Muscle of arm (tissue), 12 donors: ENCODE results near the gene PARVA. TPM values are rescaled to one million over a fixed set of nuclear protein-coding genes. Genes with fewer than 3 reads are reported as not detected.

Experiments used
- DNase-seq: peaks from one replicate; pipeline ENCODE4 v3.0.0-alpha.2; 2013
- polyA plus RNA-seq, 12 donors: library from polyadenylated mRNA; unstranded; fragments of 120-200 nt; gene quantifications; one replicate each; pipeline ENCODE4 v1.2.1, GENCODE V29; 2013; ENCODE audit not compliant: insufficient read length in 12 of 12

The PARVA gene
- polyA plus RNA-seq, 12 donors = 35.6 to 94.3 (median 65.1) TPM

DNA sequence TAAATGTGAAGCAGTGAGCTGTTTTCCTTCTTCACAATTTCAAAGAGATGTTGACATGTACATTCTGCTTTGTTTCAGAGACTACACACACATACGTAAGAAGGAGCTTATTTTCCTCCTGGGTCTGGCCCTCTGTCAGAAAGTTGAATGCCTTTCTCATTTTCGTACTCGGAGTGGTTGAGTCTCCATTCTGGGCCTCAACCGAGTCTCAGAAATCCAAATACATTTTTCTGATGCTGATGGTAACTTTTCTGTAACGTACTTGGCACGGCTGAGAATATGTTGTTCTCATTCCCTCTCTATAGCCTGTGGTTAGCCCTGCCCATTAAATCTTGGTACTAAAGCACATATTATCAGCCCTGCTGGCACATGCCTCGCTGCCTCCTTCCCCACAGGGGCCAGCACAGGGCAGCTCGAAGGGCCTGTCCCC, 25.3 kb downstream of the PARVA start:
- no peak for DNase-seq

DNA sequence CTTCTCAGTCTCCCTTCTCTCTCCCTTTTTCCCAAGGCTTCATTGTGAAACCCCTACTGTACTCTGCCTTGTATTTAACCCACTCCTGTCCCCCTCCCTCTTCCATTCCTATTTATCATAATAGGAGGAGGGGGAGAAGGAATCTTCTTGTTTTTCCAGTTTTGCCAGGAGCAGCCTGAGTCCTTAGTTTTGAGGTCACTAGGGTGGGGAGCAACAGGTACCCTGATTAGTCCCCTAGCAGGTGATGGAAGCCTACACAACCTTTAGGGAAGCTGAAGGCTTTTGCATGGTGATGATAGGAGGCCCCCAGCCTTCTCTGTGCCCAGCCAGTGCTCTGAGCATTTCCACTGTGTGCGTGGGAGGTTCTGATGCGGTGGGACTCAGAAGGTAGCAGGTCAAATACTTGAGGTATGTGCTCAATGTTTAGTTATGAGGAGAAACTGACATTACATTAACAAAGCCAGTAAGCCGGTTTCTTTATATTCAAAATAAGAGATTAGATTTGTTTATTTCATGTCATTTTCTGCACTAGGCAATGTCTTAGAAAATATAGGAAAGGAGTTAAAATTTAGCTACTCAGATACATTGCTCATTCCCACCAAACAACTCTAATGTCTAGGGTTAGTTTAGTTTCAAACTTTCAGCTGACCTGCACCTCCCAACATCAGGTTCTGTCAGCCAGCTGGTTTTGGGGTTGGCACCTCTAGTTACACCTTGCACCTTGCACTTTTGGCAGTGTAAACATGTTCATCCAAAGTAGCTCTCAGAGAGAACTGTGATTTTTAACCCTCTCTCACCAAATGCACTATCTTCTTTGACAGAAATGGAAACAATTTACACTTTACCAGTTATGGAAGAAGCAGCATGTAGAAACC, 26.0 kb downstream of the PARVA start:
- DNase-seq = no peak

DNA sequence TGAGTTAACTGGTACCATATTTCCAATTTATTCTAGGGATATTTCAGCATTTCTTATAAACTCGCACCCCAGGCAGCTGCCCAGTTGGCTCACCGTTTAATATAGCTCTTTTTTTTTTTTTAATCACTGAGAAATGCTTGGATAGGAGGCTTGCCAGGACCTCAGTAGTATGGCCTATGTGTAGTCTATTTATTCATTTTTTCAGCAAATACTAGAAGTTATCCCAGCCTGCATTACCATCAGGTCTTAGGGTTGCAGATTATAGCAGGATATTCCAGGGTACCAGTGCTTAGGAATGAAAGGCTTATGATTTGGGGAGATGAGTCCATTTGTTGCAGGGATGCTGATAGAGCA, 26.6 kb downstream of the PARVA start:
- no peak for DNase-seq

- DNase-seq = no peak
These were observed 27.1 kb downstream of the PARVA start for GRCh38 chr11:12404436-12404835.

GRCh38 chr11:12408156-12408770, 30.9 kb downstream of the PARVA start:
- DNase-seq = no peak

- no peak for DNase-seq
These were observed 32.2 kb downstream of the PARVA start for GRCh38 chr11:12409621-12410005.

DNA sequence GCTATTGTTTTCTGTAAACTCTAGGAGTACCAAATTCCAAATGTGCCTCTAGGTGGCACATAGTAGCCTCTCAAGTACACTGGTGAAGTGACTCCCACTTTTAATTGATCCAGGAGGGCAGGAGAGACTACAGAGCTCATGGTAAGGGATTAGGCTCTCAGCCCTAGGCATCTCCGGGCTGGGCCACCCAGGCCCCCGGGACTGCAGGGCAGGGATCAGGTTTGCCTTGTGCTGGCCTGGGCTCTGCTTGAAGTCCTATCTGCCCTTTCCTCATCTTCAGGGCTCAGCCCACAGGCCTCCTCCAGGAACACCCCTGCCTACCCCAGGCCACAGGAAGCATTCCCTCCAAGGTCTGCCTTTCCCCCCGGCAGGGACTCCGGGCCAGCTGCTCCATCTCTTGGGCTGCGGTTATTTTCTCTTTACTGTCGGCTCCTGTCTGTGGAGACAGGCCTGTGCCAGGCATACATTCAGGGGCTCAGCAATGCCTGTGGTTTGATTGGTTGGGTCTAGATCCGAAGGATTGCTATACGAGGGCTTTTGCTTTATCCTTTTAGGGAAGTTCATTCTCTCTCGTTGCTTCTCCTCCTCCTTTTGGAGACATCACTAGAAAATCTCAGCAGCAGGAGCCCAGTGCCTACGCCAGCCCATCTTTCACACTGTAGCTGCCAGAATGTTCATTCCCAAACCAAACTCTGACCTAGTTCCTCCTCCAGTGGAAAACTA, 32.8 kb downstream of the PARVA start:
- no peak for DNase-seq

DNA sequence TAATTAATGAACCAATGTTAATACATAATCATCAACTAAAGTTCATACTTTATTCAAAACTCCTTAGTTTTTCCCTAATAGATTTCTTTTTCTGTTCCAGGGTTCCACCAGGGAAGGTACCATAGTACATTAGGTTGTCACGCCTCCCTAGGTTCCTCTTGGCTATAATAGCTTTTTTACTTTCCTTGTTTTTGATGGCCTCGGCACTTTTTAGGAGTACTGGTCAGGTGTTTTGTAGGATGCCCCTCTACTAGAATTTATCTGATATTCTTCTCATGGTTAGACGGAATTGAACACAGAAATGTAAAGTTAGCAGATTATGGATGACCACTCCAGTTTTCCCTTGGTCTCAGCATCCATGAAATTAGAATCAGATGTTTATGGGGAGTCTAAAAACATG, 34.0 kb downstream of the PARVA start:
- DNase-seq = no peak

DNA sequence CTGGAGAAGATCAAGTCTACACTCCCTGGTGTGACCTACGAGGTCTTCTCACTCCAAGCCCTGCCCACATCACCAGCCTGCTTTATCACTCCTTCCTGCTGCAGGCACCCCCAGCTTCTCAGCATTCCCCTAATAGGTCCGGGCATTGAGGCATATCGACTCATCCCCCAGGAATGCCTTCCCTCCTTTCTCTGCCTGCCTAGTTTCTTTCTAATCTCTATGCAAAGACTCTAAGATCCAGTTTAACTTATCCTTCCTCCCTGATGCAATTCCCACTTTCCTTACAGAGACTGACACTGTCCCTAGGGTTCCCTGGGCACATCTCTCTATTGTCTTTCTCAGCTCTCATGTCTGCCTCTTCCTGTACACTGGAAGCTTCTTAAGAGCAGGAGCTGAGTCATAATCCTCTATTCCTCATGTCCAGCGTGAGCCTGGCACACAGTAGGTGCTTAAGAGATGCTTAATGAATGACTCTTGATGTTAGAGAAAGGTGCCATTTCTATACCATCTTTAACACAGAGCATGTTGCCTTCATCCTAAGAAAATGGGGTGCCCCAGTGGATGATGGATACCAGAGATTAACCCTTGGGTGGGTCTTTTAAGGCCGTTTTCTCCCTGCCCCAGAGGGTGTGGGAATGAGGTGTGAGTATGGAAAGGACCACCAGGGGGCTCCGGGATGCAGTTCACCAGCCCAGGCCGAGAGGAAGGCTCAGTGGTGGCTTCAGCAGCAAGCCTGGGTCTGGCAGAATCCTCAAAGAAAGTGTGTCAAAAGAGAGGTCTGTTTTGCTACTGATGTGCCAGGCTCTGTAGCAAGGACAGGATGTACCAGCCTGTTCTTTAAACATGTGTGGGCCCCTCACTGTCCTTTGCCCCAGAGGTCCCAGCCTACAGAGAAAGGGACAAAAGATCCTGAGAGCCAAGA, 34.7 kb downstream of the PARVA start:
- peak; percentile 62 for DNase-seq

DNA sequence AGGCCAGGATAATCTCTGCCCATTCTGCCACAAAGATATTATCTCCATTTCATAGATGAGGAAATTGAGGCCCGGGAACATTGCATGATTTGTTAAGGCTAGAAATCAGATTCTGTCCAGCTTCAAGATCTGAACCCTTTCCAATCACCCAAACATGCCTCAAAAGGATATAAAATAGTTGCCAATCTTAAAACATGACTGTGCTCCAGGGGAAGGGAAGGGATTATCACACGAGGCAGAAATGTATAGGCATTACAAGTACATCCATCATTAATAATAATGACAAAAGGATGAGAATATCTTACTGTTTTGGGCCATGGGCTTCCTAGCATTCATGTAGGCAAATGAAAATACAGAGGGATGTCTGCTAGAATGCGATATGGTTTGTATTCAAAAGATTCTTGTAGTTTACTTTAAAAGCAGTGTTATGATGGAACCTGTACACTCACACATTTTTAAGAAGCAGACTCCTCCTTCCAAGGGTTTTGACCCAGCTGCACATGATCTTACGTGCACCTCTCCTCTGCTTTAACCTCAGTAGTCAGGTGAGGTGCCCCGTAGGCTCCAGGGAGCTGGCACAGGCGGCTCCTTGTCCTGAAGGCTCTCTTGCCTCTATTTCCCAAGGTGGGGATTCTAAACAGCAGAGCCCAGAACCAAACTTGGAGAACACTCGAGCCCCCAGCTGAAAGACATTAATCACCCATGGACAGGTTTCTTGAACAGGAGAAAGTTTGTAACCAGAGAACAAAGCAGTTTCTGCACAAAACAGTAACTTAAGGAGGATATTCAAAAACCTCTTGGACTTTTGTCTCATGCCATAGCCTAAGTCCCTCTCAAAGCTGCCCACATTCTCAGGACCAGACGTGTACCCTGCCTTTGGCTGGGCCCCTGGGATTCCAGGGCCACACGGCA, 36.0 kb downstream of the PARVA start:
- no peak for DNase-seq

- no peak for DNase-seq
These were observed 37.2 kb downstream of the PARVA start for GRCh38 chr11:12414611-12415010.

GRCh38 chr11:12415342-12415966, 38.1 kb downstream of the PARVA start:
- DNase-seq = no peak

DNA sequence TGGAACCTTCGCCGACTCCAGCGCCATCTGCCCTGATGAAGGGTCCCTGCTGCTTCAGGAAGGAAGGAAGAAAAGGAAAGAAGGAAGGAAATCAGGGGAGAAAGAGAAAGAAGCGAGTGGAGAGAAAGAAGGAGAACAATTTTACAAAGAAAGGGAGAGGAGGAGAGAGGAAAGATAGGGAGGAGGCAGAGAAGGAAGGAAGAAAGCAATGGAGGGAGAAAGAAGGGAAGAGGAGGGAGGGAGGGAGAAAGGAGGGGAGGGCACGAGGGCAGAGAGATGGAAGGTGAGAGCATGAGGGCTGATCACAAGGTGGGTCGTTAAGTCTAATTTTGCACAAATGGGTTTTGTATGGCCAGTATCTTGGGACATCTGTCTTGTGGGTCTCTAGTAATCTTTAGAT, 39.2 kb downstream of the PARVA start:
- no peak for DNase-seq

DNA sequence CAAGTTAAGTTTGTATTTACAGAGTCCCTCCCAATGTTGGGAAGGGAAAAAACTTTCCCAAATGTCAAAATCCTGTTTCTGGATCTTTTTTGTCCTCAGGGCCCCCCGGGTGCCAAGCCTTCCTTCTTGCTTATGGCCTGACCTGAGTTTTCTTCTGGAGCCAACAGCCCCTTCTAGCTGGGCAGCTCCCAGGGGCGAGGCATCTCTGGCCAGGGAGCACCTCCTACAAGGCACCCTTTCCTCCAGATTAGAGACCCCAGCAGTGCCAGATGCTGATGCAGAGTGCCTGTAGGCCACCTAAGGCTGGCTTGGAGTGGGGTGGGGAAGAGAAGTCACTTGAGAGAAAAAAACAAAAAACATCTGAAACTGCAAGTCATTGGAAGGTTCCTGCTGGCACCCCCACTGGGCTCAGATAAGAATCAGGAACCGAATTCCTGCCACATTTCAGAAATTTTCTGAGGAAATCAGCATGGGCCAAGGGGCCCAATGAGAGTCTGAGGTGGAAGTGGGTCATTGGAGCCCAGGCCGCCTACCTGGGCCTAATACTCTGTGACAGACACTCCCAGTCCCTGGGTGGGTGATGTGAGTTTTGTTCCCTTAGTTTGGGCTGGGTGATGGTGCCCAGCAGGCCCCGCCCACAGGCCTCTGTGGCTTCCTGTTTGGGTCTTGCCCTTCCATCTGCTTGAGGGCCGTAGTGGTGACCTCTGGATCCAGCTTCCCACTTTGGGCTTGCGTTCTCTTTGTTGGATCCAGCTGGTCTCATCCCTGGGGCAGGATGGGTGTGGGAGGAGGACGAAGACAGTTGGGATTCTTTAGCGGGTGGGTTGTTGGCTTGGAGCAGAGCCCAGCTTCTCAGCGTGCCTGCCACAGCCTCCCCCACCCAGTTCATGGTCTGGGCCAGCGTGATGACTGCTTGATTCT, 40.6 kb downstream of the PARVA start:
- no peak for DNase-seq

DNA sequence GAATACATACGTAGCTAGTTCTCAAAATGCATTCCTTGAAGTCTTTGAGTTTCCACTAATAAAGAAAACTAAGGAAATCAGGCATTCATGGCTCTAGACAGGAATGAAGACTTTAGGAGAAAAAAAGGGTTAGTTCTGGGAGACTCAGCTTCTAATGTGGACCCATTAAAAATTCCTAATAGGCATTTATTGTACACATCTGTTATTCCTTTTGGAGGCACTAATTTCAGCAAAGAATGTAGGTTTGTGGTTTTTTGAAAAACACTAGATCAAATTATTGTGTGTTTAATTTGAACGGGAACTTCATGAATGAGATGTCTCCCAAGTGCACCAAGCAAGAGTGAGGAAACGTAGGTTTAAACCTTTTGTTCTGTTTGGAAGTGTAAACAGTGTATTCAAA, 42.7 kb downstream of the PARVA start:
- DNase-seq = no peak

DNA sequence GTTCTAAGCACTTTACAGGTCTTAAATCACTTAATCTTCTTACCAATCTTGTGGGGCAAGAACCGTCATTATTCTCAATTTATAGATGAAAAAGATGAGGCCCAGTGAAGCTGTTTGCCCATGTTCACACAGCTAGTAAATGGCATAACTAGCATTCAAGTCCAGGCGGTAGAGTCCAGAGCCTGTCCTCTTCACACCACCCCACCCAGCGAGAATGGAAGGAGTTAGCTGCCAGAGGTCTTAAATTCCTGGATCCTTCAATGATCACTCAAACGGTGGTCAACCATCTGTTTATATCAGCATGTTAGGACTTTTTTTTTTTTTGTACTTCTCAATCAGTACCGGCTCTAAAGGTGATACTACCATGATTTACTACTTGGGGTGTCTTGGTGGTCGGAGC, 43.3 kb downstream of the PARVA start:
- DNase-seq = no peak

DNA sequence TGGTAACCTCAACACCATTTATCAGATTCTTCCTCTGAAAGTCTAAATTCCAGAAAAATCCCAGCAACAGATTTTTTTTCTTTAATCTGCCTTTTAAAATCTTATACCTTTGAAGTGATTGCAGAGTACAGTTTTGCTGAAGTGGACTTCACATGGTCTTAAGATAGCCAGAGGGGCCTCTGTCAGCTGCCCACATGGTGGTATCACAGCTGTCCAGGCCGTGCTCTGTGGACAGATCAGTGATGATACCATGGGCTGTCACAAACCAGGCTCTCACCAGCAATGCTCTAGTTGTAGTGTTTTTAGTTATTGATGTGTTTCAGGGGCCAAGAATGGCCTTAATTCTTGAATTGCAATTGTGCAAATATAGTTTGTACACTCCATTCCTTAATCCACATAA, 44.0 kb downstream of the PARVA start:
- DNase-seq = no peak

- no peak for DNase-seq
These were observed 48.8 kb downstream of the PARVA start for GRCh38 chr11:12426176-12426575.

- no peak for DNase-seq
These were observed 51.8 kb downstream of the PARVA start for GRCh38 chr11:12429155-12429554.
